Right lobe of liver (tissue), 4 donors: ENCODE results near the gene ABCC1.

Experiments
- POLR2A ChIP-seq: fragments of 450-650 bp; IDR thresholded peaks from one replicate; pipeline ENCODE4 v1.6.1; 2017; ENCODE audit warnings: antibody characterized with exemption, mild to moderate bottlenecking
- TF ChIP-seq, protein P1 (sequence below), 4 donors: fragments of 200-600 bp in 3 of 4; fragments of 450-650 bp in 1 of 4; IDR thresholded peaks; one replicate each; pipeline versions ENCODE4 v1.5.1 to v1.8.0; 2016 to 2022; ENCODE audit warnings: antibody characterized with exemption in 4 of 4, mild to moderate bottlenecking in 2 of 4
- donor health status: DM: no; HTN: no; CAD: no.
- donor health status: DM: no; HTN: no; CAD: no.
- donor health status: DM: no; HTN: yes; CAD: no.

DNA sequence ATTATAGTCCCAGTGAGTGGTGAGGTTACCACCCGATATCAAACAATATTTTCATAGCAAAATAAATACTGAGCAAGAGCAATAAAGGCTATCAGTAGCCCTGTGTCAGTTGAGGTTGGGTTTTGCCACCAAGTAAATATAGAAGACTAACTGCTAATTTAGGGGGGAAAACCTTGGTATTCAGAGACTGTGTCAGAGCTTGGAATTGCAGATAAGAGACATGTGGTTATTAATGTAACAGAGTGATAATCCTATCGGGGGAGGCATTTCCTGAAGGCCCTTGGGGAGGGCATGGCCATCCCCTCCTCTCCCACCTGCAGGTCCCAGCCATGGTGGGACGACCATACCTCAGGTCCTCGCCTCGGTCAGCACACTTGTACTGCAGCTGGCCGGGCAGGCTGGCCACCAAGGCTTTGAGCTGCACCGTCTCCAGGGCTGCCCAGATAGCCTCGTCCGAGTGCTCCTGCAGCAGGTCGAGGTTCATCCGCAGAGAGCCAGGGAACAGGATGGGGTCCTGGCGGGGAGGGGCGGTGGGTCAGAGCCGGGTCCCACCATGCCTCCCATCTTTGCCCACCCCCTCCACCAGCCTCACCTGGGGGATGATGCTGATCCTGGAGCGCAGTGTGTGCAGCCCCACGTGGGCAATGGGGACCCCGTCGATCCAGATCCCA lies 205.0 kb downstream of the ABCC1 start:
- TF ChIP-seq, protein P1, sequence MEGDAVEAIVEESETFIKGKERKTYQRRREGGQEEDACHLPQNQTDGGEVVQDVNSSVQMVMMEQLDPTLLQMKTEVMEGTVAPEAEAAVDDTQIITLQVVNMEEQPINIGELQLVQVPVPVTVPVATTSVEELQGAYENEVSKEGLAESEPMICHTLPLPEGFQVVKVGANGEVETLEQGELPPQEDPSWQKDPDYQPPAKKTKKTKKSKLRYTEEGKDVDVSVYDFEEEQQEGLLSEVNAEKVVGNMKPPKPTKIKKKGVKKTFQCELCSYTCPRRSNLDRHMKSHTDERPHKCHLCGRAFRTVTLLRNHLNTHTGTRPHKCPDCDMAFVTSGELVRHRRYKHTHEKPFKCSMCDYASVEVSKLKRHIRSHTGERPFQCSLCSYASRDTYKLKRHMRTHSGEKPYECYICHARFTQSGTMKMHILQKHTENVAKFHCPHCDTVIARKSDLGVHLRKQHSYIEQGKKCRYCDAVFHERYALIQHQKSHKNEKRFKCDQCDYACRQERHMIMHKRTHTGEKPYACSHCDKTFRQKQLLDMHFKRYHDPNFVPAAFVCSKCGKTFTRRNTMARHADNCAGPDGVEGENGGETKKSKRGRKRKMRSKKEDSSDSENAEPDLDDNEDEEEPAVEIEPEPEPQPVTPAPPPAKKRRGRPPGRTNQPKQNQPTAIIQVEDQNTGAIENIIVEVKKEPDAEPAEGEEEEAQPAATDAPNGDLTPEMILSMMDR (IDR thresholded peaks at IDR 0.05), result no peak
- no peak for TF ChIP-seq POLR2A
